ENCODE data around the gene SAXO1. TPM values are rescaled to one million over a fixed set of nuclear protein-coding genes. Genes with fewer than 3 reads are reported as not detected.

The SAXO1 gene
- total RNA-seq, 1 experiment from 2014 or later = not detected

- BruUV-seq (replicated peaks) = no TSS peak
- H3K27me3 Mint-ChIP-seq (ENCODE audit: unreplicated experiment) = peaks cover 14% of the 10 kb centered on the region
- TF ChIP-seq CTCF (IDR thresholded peaks at IDR 0.05; ENCODE audit: unreplicated experiment) = no peak
- no peak overlapping the region for H3K4me3 Mint-ChIP-seq (ENCODE audit: low read depth, unreplicated experiment)
- H3K4me1 Mint-ChIP-seq (ENCODE audit: low read depth, unreplicated experiment) = no peaks in the 10 kb centered on the region
- intact Hi-C loops (cut with micrococcal nuclease; ENCODE audit: unreplicated experiment) = no loop called here
- H3K9me3 Mint-ChIP-seq (ENCODE audit: low read depth, unreplicated experiment) = no peaks in the 10 kb centered on the region
- CTCF ChIA-PET = no interaction called here
- no peak for DNase-seq
- H3K36me3 Mint-ChIP-seq (ENCODE audit: insufficient read depth, unreplicated experiment) = no peaks in the 10 kb centered on the region
- H3K27ac Mint-ChIP-seq (ENCODE audit: unreplicated experiment) = no peak overlapping the region
Measured at GRCh38 chr9:18990494-18990893, 42.5 kb downstream of the SAXO1 start.

- Mint-ChIP-seq H3K9me3 (ENCODE audit: low read depth, unreplicated experiment) (no peaks in the 10 kb centered on the region), H3K36me3 (ENCODE audit: insufficient read depth, unreplicated experiment) (no peaks in the 10 kb centered on the region), H3K4me3 (ENCODE audit: low read depth, unreplicated experiment) (no peak overlapping the region), H3K27me3 (ENCODE audit: unreplicated experiment) (peaks cover 14% of the 10 kb centered on the region), H3K4me1 (ENCODE audit: low read depth, unreplicated experiment) (no peaks in the 10 kb centered on the region), H3K27ac (ENCODE audit: unreplicated experiment) (no peak overlapping the region)
- BruUV-seq (replicated peaks) = no TSS peak
- intact Hi-C loops (cut with micrococcal nuclease; ENCODE audit: unreplicated experiment) = no loop called here
- TF ChIP-seq CTCF (IDR thresholded peaks at IDR 0.05; ENCODE audit: unreplicated experiment) = no peak
- CTCF ChIA-PET = no interaction called here
- DNase-seq = no peak
Measured at GRCh38 chr9:18989865-18990264, 43.1 kb downstream of the SAXO1 start.

- intact Hi-C loops (cut with micrococcal nuclease; ENCODE audit: unreplicated experiment) = no loop called here
- H3K27me3 Mint-ChIP-seq (ENCODE audit: unreplicated experiment) = peaks cover 14% of the 10 kb centered on the region
- no peak overlapping the region for H3K4me3 Mint-ChIP-seq (ENCODE audit: low read depth, unreplicated experiment)
- CTCF ChIA-PET = no interaction called here
- no peaks in the 10 kb centered on the region for H3K4me1 Mint-ChIP-seq (ENCODE audit: low read depth, unreplicated experiment)
- TF ChIP-seq CTCF (IDR thresholded peaks at IDR 0.05; ENCODE audit: unreplicated experiment) = no peak
- no peaks in the 10 kb centered on the region for H3K9me3 Mint-ChIP-seq (ENCODE audit: low read depth, unreplicated experiment)
- no peak overlapping the region for H3K27ac Mint-ChIP-seq (ENCODE audit: unreplicated experiment)
- H3K36me3 Mint-ChIP-seq (ENCODE audit: insufficient read depth, unreplicated experiment) = no peaks in the 10 kb centered on the region
- no TSS peak for BruUV-seq (replicated peaks)
- DNase-seq = no peak
Measured at GRCh38 chr9:18989097-18989496, 43.9 kb downstream of the SAXO1 start.

GRCh38 chr9:18988003-18988402 lies 45.0 kb downstream of the SAXO1 start:
- Mint-ChIP-seq H3K4me1 (ENCODE audit: low read depth, unreplicated experiment) (no peaks in the 10 kb centered on the region), H3K27ac (ENCODE audit: unreplicated experiment) (no peak overlapping the region), H3K36me3 (ENCODE audit: insufficient read depth, unreplicated experiment) (no peaks in the 10 kb centered on the region), H3K27me3 (ENCODE audit: unreplicated experiment) (peaks cover 14% of the 10 kb centered on the region), H3K4me3 (ENCODE audit: low read depth, unreplicated experiment) (no peak overlapping the region), H3K9me3 (ENCODE audit: low read depth, unreplicated experiment) (no peaks in the 10 kb centered on the region)
- intact Hi-C loops (cut with micrococcal nuclease; ENCODE audit: unreplicated experiment) = no loop called here
- TF ChIP-seq CTCF (IDR thresholded peaks at IDR 0.05; ENCODE audit: unreplicated experiment) = no peak
- DNase-seq = no peak
- BruUV-seq (replicated peaks) = no TSS peak
- CTCF ChIA-PET = no interaction called here

GRCh38 chr9:18985996-18986395 lies 47.0 kb downstream of the SAXO1 start:
- Mint-ChIP-seq H3K27me3 (ENCODE audit: unreplicated experiment) (peaks cover 14% of the 10 kb centered on the region), H3K36me3 (ENCODE audit: insufficient read depth, unreplicated experiment) (no peaks in the 10 kb centered on the region), H3K4me1 (ENCODE audit: low read depth, unreplicated experiment) (no peaks in the 10 kb centered on the region), H3K27ac (ENCODE audit: unreplicated experiment) (no peak overlapping the region), H3K4me3 (ENCODE audit: low read depth, unreplicated experiment) (no peak overlapping the region), H3K9me3 (ENCODE audit: low read depth, unreplicated experiment) (no peaks in the 10 kb centered on the region)
- TF ChIP-seq CTCF (IDR thresholded peaks at IDR 0.05; ENCODE audit: unreplicated experiment) = no peak
- CTCF ChIA-PET = no interaction called here
- intact Hi-C loops (cut with micrococcal nuclease; ENCODE audit: unreplicated experiment) = no loop called here
- DNase-seq = no peak
- BruUV-seq (replicated peaks) = no TSS peak

Data from Calu3 (cell line).